ENCODE measurements around the gene HGFAC.
A peak's percentile ranks its signal among the peaks of the same experiment; 100 is the strongest.
"Not testable (repeated sequence)": the region's sequence is repeated elsewhere in the genome, so short reads cannot be mapped to it uniquely, and the experiment has no call there.

The HGFAC gene

GRCh38 chr4:3442959-3443749 is 1.4 kb downstream of the HGFAC start:
- DNase-seq (ENCODE audit: low spot score) = peak; percentile 86

GRCh38 chr4:3443750-3444309 is 2.1 kb downstream of the HGFAC start:
- DNase-seq (ENCODE audit: low spot score) = no peak

- DNase-seq (ENCODE audit: low spot score) = no peak
Observed at GRCh38 chr4:3444351-3445110, 2.8 kb downstream of the HGFAC start.

- no peak for DNase-seq (ENCODE audit: low spot score)
Observed at GRCh38 chr4:3445111-3445820, 3.5 kb downstream of the HGFAC start.

- DNase-seq (ENCODE audit: low spot score) = no peak
Observed at GRCh38 chr4:3445829-3446545, 4.2 kb downstream of the HGFAC start.

- no peak for DNase-seq (ENCODE audit: low spot score)
Observed at GRCh38 chr4:3446631-3447320, 5.0 kb downstream of the HGFAC start.

GRCh38 chr4:3447431-3448395 is 5.9 kb downstream of the HGFAC start:
- DNase-seq (ENCODE audit: low spot score) = no peak

GRCh38 chr4:3449047-3449573 is 7.3 kb downstream of the HGFAC start:
- no peak for DNase-seq (ENCODE audit: low spot score)

- DNase-seq (ENCODE audit: low spot score) = no peak
Observed at GRCh38 chr4:3449574-3450534, 8.1 kb downstream of the HGFAC start.

GRCh38 chr4:3450643-3451042 is 8.9 kb downstream of the HGFAC start:
- no peak for DNase-seq (ENCODE audit: low spot score)

GRCh38 chr4:3451956-3452355 is 10.2 kb downstream of the HGFAC start:
- no peak for DNase-seq (ENCODE audit: low spot score)

GRCh38 chr4:3452376-3452775 is 10.6 kb downstream of the HGFAC start:
- DNase-seq (ENCODE audit: low spot score) = no peak

- not testable (repeated sequence) for DNase-seq (ENCODE audit: low spot score)
Observed at GRCh38 chr4:3455596-3455995, 13.8 kb downstream of the HGFAC start.

- no peak for DNase-seq (ENCODE audit: low spot score)
Observed at GRCh38 chr4:3458371-3458770, 16.6 kb downstream of the HGFAC start.

GRCh38 chr4:3459156-3459555 is 17.4 kb downstream of the HGFAC start:
- DNase-seq (ENCODE audit: low spot score) = not testable (repeated sequence)

- DNase-seq (ENCODE audit: low spot score) = no peak
Observed at GRCh38 chr4:3460926-3461325, 19.2 kb downstream of the HGFAC start.

GRCh38 chr4:3461515-3462291 is 19.9 kb downstream of the HGFAC start:
- DNase-seq (ENCODE audit: low spot score) = no peak

GRCh38 chr4:3462321-3462789 is 20.6 kb downstream of the HGFAC start:
- no peak for DNase-seq (ENCODE audit: low spot score)
